PC-3 (cell line): ENCODE data around the gene POLQ. TPM values are rescaled to one million over a fixed set of nuclear protein-coding genes. Genes with fewer than 3 reads are reported as not detected.

Experiments used
- ATAC-seq: fragments of 200-7000 bp; cut with Tn5 transposase; 2 replicates; pipeline ENCODE4 v1.9.1; 2020; ENCODE audit warnings: mild to moderate bottlenecking, moderate library complexity
- BruUV-seq: library from RNA; stranded (reverse); fragments of 400-500 nt; replicated peaks from 2 replicates; lab custom pipeline; 2021; lab: Mats Ljungman, UMichigan
- CTCF ChIA-PET: fragments of 300-600 bp; sonication (Branson Sonifier 250); formaldehyde crosslinking; loops from one replicate; lab custom pipeline; 2022; ENCODE audit warnings: antibody characterized with exemption; lab: Charles Lee
- POLR2A ChIA-PET: fragments of 300-600 bp; sonication (Branson Sonifier 250); formaldehyde crosslinking; loops from one replicate; lab custom pipeline; 2022; ENCODE audit warnings: antibody characterized with exemption; ENCODE audit not compliant: unreplicated experiment; lab: Charles Lee
- DNase-seq: peaks from one replicate; pipeline ENCODE4 v3.0.0-alpha.2; 2015
- H2AFZ ChIP-seq: fragments of 300-600 bp; sonication (generic); 2 replicates; pipeline ENCODE4 v1.6.0; 2016; ENCODE audit warnings: antibody characterized with exemption, low read length
- H3F3A ChIP-seq: fragments of 300-600 bp; sonication (generic); one replicate; pipeline ENCODE4 v1.6.0; 2017; ENCODE audit warnings: antibody characterized with exemption, low read length, control low read depth, mild to moderate bottlenecking; ENCODE audit not compliant: unreplicated experiment
- H3K27ac ChIP-seq: fragments of 300-600 bp; sonication (generic); 2 replicates; pipeline ENCODE4 v1.5.1; 2016; ENCODE audit warnings: mild to moderate bottlenecking, low read length
- H3K27me3 ChIP-seq: fragments of 300-600 bp; sonication (generic); 2 replicates; pipeline ENCODE4 v1.6.1; 2016; ENCODE audit warnings: low read length, mixed read lengths
- H3K36me3 ChIP-seq: fragments of 300-600 bp; sonication (generic); 2 replicates; pipeline ENCODE4 v1.6.1; 2016; ENCODE audit warnings: low read depth, mixed run types, low read length, mixed read lengths
- H3K4me1 ChIP-seq: fragments of 300-600 bp; sonication (generic); 2 replicates; pipeline ENCODE4 v1.5.1; 2016; ENCODE audit warnings: low read length; ENCODE audit not compliant: insufficient read depth
- H3K4me2 ChIP-seq: fragments of 300-600 bp; sonication (generic); 2 replicates; pipeline ENCODE4 v1.6.0; 2016; ENCODE audit warnings: low read length
- H3K4me3 ChIP-seq: fragments of 300-600 bp; sonication (generic); 2 replicates; pipeline ENCODE4 v1.5.1; 2016; ENCODE audit warnings: mild to moderate bottlenecking, low read length, mixed read lengths
- H3K79me2 ChIP-seq: fragments of 300-600 bp; sonication (generic); 2 replicates; pipeline ENCODE4 v1.6.1; 2017; ENCODE audit warnings: low read length, mixed read lengths
- H3K9ac ChIP-seq: fragments of 300-600 bp; sonication (generic); 2 replicates; pipeline ENCODE4 v1.6.0; 2016; ENCODE audit warnings: mild to moderate bottlenecking, low read length
- H3K9me2 ChIP-seq: fragments of 300-600 bp; sonication (generic); replicated peaks from 2 replicates; pipeline ENCODE4 v1.6.1; 2016; ENCODE audit warnings: mixed run types, low read length, mixed read lengths
- H3K9me3 ChIP-seq: fragments of 300-600 bp; sonication (generic); 2 replicates; pipeline ENCODE4 v1.6.1; 2016; ENCODE audit warnings: low read length, mixed read lengths
- H4K20me1 ChIP-seq: fragments of 300-600 bp; sonication (generic); 2 replicates; pipeline ENCODE4 v1.6.1; 2016; ENCODE audit warnings: low read length, mixed read lengths
- CTCF ChIP-seq: fragments of 300-600 bp; sonication (generic); conservative IDR thresholded peaks from 2 replicates; pipeline ENCODE4 v1.5.1; 2017; ENCODE audit warnings: antibody characterized with exemption, low read depth, mild to moderate bottlenecking, low read length
- EZH2 ChIP-seq: fragments of 300-600 bp; sonication (generic); IDR thresholded peaks from one replicate; pipeline ENCODE4 v1.6.1; 2017; ENCODE audit warnings: antibody characterized with exemption, mild to moderate bottlenecking, low read length; ENCODE audit not compliant: unreplicated experiment
- EZH2phosphoT487 ChIP-seq: fragments of 300-600 bp; sonication (generic); IDR thresholded peaks from 2 replicates; pipeline ENCODE4 v1.6.1; 2018; ENCODE audit warnings: mild to moderate bottlenecking, antibody characterized with exemption, low read length, borderline replicate concordance
- intact Hi-C: fragments of 100-400 bp; cut with micrococcal nuclease; formaldehyde crosslinking; loops from 2 replicates; pipeline ENCODE4 v1.9.0; 2023
- total RNA-seq: library from RNA; depleted of rRNA; stranded (reverse); fragments of >200 nt; gene quantifications from 2 replicates; pipeline ENCODE4 v1.2.3, GENCODE V29; 2014

The POLQ gene
- total RNA-seq, 1 experiment from 2014 or later = 22.2 TPM

DNA sequence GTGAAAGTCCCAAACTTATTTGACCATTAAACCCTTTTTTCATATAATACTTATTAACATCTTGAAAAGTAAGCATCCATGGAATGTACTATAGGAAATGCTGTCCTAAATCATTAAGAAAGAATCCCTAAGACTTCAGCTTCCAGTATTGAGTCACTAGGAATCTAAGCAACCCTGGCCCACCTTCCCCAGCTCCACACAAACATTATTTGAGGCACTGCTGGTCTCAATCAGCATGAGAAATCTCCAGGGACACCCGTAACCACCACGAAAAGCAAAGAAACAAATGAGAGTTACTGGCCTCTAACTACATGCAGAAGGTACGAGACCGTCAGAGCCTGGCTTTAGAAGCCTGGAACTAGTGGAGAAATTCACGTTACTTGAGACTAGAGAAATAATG, 68.2 kb downstream of the POLQ start:
- Histone ChIP-seq H4K20me1 (no peaks in the 10 kb centered on the region), H3K4me1 (peaks cover 3% of the 10 kb centered on the region; the same call in 1 of the 2 replicates), H3K9ac (no peak overlapping the region), H3K27ac (no peak overlapping the region), H3K4me2 (no peak overlapping the region), H3K9me3 (no peaks in the 10 kb centered on the region), H3K9me2 (no peaks in the 10 kb centered on the region), H3K27me3 (no peaks in the 10 kb centered on the region), H3K4me3 (no peak overlapping the region), H2AFZ (no peak overlapping the region), H3K79me2 (no peaks in the 10 kb centered on the region), H3K36me3 (peaks cover 52% of the 10 kb centered on the region), H3F3A (no peaks in the 10 kb centered on the region)
- intact Hi-C loops = no loop called here
- DNase-seq (no peak), ATAC-seq (no peak)
- CTCF ChIA-PET = no interaction called here
- POLR2A ChIA-PET = no interaction called here
- no peak for TF ChIP-seq EZH2
- TF ChIP-seq CTCF = no peak
- TF ChIP-seq EZH2phosphoT487 = no peak
- BruUV-seq = no TSS peak

DNA sequence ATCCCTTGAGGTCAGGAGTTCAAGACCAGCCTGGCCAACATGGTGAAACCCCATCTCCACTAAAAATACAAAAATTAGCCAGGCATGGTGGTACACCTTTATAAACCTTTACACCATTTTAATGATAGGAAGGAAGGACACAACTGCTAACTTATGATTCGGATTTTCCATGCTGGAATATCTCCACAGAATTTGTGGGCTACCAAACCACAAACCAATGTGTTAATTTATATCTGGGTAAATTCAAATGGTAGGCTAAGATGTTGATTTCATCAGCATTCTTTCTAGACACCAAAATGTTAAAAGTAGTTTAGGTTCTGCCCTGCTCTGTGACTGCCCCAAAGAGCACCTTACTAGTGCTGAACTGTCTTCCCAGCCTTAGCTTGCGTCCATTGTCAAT, 72.8 kb downstream of the POLQ start:
- no peaks in the 10 kb centered on the region for H3K9me2 ChIP-seq
- BruUV-seq = no TSS peak
- CTCF ChIA-PET = no interaction called here
- H3K36me3 ChIP-seq = peaks cover 38% of the 10 kb centered on the region
- no peaks in the 10 kb centered on the region for H3K79me2 ChIP-seq
- POLR2A ChIA-PET = no interaction called here
- no peaks in the 10 kb centered on the region for H3K4me1 ChIP-seq
- H3K4me2 ChIP-seq = no peak overlapping the region
- no peaks in the 10 kb centered on the region for H3F3A ChIP-seq
- no peak for DNase-seq
- no peaks in the 10 kb centered on the region for H3K9me3 ChIP-seq
- ATAC-seq = no peak
- intact Hi-C loops = no loop called here
- no peak overlapping the region for H3K27ac ChIP-seq
- H3K4me3 ChIP-seq = no peak overlapping the region
- no peak overlapping the region for H2AFZ ChIP-seq
- H3K27me3 ChIP-seq = no peaks in the 10 kb centered on the region
- H4K20me1 ChIP-seq = no peaks in the 10 kb centered on the region
- H3K9ac ChIP-seq = no peak overlapping the region
- TF ChIP-seq CTCF (no peak), EZH2phosphoT487 (no peak), EZH2 (no peak)

DNA sequence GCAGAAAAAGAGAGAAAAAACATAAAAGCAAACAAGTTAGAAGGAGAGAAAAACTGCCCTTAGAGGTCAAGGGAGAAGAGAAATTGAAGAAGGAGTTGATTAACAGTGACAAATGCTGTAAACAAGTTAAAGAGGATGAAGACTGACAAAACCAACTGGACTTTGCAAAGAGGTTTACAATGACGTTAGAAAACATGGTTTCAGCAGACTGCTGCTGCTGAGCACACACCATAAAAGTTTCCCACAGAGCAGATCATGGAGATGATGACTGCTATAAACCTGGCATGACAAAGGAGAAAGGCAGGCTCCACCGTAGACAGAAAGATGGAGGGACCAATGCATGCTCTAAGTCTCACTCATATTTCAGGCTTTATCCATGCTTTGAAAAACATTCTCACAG, 78.7 kb downstream of the POLQ start:
- no TSS peak for BruUV-seq
- ATAC-seq (peak; percentile 24; the same call in 1 of the 2 replicates), DNase-seq (no peak)
- ChIA-PET POLR2A (no interaction called here), CTCF (no interaction called here)
- H3K79me2 ChIP-seq = no peaks in the 10 kb centered on the region
- H2AFZ ChIP-seq = no peak overlapping the region
- no peaks in the 10 kb centered on the region for H3K27me3 ChIP-seq
- no peaks in the 10 kb centered on the region for H3F3A ChIP-seq
- H3K9ac ChIP-seq = no peak overlapping the region
- peaks cover 40% of the 10 kb centered on the region for H3K36me3 ChIP-seq
- H3K27ac ChIP-seq = no peak overlapping the region
- no peaks in the 10 kb centered on the region for H3K9me3 ChIP-seq
- H3K4me1 ChIP-seq = peaks cover 5% of the 10 kb centered on the region; the same call in 1 of the 2 replicates
- no peak overlapping the region for H3K4me2 ChIP-seq
- no peaks in the 10 kb centered on the region for H4K20me1 ChIP-seq
- H3K9me2 ChIP-seq = no peaks in the 10 kb centered on the region
- no peak overlapping the region for H3K4me3 ChIP-seq
- no peak for TF ChIP-seq EZH2
- no peak for TF ChIP-seq CTCF
- TF ChIP-seq EZH2phosphoT487 = no peak
- intact Hi-C loops = no loop called here
